Measurements from ENCODE around the gene TRH.
"Not testable (repeated sequence)": the region's sequence is repeated elsewhere in the genome, so short reads cannot be mapped to it uniquely, and the experiment has no call there.

Gene TRH

DNA sequence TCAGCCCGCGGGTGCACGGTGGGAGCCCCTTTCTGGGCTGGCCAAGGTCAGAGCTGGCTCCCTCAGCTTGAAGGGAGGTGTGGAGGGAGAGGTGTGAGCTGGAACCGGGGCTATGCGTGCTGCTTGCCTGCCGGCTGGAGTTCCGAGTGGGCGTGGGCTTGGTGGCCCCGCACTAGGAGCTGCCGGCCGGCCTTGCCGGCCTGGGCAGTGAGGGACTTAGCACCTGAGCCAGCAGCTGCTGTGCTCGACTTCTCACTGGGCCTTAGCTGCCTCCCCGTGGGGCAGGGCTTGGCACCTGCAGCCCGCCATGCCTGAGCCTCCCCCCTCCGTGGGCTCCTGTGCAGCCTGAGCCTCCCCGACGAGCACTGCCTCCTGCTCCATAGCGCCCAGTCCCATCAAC is 36.0 kb downstream of the TRH start:
- DNase-seq (ENCODE audit: low spot score) = no peak

DNA sequence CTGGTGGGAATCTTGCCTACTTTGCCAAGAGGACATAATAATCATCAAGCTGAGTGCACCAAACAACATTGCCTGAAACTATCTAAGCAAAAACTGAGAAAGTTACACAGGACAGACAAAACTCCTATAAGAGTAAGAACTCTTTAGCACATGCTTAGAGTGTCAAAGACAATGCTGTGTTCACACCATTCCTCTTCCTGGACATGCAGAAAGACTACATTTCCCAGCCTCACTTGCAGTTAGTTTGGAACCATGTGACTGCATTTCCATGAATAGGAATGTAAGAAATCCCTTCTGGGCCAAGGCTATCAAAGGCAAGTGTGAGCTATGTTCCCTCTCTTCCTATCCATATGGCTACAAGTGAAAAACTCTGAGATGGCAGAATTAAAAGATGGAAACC is 37.6 kb downstream of the TRH start:
- DNase-seq (ENCODE audit: low spot score) = peak; percentile 38

DNA sequence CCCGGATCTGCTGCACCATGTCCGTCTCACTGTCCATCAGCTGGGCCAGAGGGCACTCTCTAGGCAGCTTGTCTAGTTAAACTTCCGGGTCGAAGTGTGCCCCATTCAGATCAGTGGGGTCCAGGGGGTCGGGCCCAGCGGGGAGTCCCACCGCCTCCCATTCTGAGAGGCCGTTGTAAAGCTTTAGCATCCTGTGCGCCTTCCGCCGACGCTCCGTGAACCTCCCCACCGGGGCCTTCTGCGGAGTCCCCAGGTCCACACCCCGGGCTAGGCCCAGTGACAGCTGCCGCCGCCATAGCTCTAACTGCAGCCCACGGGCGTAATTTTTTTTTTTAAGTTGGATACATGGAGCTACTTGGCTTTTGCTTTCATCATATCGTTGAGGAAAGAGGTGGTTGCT is 38.7 kb downstream of the TRH start:
- DNase-seq (ENCODE audit: low spot score) = not testable (repeated sequence)

DNA sequence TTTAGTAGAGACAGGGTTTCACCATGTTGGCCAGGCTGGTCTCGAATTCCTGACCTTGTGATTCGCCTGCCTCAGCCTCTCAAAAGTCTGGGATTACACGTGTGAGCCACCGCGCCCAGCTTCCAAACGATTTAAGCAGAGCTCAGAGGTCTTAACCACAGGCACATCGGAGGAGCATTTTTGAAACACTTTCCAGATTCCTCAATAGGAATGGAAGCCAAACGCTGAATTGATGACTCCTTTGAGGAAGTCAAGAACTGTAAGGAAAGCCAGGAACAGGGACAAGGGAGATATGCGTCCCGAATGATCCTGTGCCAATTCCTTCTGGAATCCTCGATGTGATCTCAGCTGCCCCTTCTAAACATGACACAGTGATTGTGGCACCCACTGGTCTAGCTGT is 40.0 kb downstream of the TRH start:
- DNase-seq (ENCODE audit: low spot score) = no peak

DNA sequence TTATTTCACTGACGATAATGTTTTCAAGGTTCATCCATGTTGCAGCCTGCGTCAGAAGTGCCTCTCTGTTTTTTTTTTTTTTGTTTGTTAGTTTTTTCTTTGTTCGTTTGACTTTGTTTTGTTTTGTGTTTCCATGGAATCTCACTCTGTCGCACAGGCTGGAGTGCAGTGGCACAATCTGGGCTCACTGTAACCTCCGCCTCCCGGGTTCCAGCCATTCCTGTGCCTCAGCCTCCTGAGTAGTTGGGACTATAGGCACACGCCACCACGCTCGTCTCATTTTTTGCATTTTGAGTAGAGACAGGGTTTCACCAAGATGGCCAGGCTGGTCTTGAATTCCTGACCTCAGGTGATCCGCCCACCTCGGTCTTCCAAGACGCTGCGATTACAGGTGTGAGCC is 43.1 kb downstream of the TRH start:
- not testable (repeated sequence) for DNase-seq (ENCODE audit: low spot score)

DNA sequence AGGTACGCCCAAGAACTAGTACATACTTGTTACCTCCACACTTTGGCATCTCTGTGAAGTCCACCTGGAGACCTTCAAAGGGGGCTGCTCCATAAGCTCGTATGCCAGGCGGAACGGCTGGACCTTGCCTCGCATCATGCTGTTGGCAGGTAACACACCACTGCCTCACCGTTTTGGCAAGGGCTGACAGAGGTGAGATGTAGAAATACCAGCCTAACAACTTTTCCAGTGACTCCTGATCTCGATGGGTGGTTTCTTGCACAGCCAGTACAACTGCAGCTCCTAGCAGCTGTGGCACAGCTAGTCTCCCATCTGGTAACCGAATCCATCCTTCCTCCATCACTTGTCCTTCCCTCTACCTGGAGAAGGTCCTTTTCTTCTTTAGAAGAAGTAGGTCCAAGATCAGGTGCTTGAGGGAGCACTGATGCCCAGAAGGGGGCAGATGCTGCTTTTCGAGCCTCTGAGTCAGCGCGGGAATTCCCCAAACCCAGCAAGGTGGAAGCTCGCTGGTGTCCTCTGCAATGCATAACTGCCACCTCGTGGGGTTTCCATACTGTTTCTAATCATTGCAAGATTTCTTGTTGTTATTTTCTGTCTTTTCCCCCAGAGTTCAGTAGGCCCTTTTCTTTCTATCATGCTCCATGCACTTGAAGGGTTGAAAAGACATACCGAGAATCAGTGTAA is 51.8 kb downstream of the TRH start:
- not testable (repeated sequence) for DNase-seq (ENCODE audit: low spot score)

DNA sequence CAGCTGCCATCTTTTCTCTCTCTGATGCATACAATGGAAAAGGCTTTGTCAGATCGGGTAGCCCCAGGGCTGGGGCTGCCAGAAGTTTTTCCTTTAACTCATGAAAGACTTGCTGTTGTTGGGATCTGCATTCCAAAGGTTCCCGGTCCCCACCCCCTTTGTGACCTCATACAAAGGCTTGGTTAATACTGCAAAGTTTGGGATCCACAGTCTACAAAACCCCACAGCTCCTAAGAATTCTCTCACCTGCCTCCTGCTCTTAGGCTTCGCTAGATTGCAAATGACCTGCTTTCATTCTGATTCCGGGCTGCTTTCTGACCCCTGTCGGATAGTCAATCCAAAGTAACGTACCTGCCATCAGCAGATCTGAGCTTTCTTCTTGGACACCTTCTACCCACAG is 52.9 kb downstream of the TRH start:
- not testable (repeated sequence) for DNase-seq (ENCODE audit: low spot score)

Data from pons (tissue), 1 donor.